Measurements from ENCODE around the gene RAB23. TPM values are rescaled to one million over a fixed set of nuclear protein-coding genes. Genes with fewer than 3 reads are reported as not detected.

RAB23 gene
- total and polyA plus RNA-seq, 9 of the 15 experiments (the other 6 are each of a cell fraction or from before 2014, with no cell fraction given): 3.4 to 18.0 (median 9.4) TPM

GRCh38 chr6:57190140-57190539, 32.0 kb downstream of the RAB23 start (continued):
- TF ChIP-seq TEAD1 (CRISPR knock-in tag; IDR thresholded peaks at IDR 0.05): no peak
- TF ChIP-seq ZNF511 (CRISPR knock-in tag; IDR thresholded peaks at IDR 0.05): no peak
- no peak for TF ChIP-seq ZNF766 (CRISPR knock-in tag; conservative IDR thresholded peaks at IDR 0.05)
- TF ChIP-seq RAD21 (CRISPR knock-in tag; conservative IDR thresholded peaks at IDR 0.05 in 1 of 2, IDR thresholded peaks at IDR 0.05 in 1 of 2): peak; percentile 65 to 71
- no peak for TF ChIP-seq L3MBTL2 (IDR thresholded peaks at IDR 0.05)
- peak; percentile 59 for TF ChIP-seq CEBPB (tag; IDR thresholded peaks at IDR 0.05)
- no peak for TF ChIP-seq CEBPG (CRISPR knock-in tag; IDR thresholded peaks at IDR 0.05)
- peak in 1 of 2 experiments; percentile 35; a peak in 1 of 4 replicates for TF ChIP-seq CEBPG (tag; conservative IDR thresholded peaks at IDR 0.05 in 1 of 2, IDR thresholded peaks at IDR 0.05 in 1 of 2)
- peak; percentile 42; the same call in 1 of the 2 replicates for TF ChIP-seq ZNF384 (IDR thresholded peaks at IDR 0.05; ENCODE audit: low read depth, low read length)
- TF ChIP-seq ZNF134 (CRISPR knock-in tag; conservative IDR thresholded peaks at IDR 0.05): no peak
- no peak for TF ChIP-seq STAT5B (CRISPR knock-in tag; IDR thresholded peaks at IDR 0.05)
- no peak for TF ChIP-seq RBM34 (IDR thresholded peaks at IDR 0.05; ENCODE audit: borderline replicate concordance, insufficient read depth, low read length)
- TF ChIP-seq, protein P1, sequence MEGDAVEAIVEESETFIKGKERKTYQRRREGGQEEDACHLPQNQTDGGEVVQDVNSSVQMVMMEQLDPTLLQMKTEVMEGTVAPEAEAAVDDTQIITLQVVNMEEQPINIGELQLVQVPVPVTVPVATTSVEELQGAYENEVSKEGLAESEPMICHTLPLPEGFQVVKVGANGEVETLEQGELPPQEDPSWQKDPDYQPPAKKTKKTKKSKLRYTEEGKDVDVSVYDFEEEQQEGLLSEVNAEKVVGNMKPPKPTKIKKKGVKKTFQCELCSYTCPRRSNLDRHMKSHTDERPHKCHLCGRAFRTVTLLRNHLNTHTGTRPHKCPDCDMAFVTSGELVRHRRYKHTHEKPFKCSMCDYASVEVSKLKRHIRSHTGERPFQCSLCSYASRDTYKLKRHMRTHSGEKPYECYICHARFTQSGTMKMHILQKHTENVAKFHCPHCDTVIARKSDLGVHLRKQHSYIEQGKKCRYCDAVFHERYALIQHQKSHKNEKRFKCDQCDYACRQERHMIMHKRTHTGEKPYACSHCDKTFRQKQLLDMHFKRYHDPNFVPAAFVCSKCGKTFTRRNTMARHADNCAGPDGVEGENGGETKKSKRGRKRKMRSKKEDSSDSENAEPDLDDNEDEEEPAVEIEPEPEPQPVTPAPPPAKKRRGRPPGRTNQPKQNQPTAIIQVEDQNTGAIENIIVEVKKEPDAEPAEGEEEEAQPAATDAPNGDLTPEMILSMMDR (IDR thresholded peaks at IDR 0.05 in 2 of 3, conservative IDR thresholded peaks at IDR 0.05 in 1 of 3; ENCODE audit: insufficient read depth in 2 of 3, low read depth in 1 of 3, low read length in 3 of 3): peak in 2 of 3 experiments; percentile 20 to 60; a peak in 3 of 6 replicates
- no peak for TF ChIP-seq ZNF398 (CRISPR knock-in tag; IDR thresholded peaks at IDR 0.05)
- TF ChIP-seq SRSF7 (optimal IDR thresholded peaks at IDR 0.05; ENCODE audit: low read depth, low read length): no peak

All from K562 (cell line).